ENCODE measurements around the gene CYP27B1.

The CYP27B1 gene

DNA sequence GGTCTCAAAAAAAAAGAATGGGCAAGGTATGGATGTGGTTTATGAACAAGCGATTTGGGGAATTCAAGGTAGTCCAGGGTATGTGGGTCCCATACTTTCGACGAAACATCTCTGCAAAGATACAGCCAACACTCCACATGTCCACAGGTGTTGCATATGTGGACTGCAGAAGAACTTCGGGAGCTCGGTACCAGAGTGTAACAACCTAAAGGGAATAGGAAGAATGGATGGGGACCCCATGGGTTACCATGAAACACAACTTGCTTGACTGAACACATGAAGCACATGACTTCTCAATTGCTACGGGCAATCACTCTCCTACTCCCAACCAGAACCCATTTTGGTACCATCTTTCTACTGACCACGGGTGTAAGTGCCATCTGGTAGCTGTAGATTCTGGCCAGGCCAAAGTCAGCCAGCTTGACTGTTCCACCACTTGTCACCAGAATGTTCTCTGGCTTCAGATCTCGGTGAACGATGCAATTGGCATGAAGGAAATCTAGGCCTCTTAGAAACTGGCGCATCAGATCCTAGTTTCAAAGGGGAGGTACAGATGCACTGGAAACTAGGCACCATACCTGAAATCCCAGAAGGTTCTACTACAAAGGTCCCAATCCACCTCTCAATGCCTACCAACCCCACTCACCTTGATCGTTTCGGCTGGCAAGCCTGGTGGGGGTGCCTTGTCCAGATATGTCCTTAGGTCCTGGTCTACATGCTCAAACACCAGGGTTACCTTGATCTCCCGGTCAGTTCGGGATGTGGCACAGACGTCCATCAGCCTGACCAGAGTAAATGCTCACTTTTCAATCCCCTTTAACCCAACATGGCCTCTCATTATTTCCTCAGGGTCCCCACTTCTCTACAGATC, 16.1 kb downstream of the CYP27B1 start:
- no peak for DNase-seq

DNA sequence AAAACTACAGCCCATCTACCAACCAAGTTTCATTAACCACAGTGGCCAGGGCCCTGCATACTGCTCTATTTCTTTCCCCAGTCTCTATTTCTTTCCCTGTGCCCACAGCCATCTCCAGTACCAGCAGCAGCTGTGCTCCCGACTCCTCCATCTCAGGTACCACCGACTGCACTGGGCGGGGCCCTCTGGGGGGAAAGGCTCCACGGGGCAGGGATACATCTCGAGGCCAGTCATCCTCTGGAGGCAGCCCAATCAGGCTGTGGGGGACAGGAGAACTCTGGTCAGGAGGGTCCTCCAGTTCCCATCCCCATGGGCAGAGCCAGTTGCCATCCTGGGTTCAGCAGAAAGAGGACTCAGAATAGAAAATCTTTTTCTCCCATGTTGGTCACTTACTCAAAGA, 17.8 kb downstream of the CYP27B1 start:
- no peak for DNase-seq

DNA sequence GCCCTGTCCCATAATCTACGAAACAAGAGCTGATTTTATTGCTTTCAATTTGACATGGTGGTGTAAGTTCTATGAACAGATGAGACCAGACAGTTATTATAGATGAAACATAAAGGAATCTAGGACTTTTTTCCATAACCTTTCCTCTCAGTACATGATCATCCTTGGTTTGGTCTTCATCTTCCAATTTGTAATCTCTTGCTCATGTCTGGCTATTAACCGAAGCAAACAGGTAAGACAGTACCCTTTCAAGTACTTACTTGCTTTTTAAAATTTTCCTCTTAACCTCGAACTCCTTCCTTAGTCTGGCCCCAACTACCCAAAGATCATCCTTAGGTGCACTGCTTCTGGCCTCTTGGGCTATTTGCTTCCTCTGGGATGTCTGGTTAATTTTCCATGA, 20.9 kb downstream of the CYP27B1 start:
- no peak for DNase-seq

DNA sequence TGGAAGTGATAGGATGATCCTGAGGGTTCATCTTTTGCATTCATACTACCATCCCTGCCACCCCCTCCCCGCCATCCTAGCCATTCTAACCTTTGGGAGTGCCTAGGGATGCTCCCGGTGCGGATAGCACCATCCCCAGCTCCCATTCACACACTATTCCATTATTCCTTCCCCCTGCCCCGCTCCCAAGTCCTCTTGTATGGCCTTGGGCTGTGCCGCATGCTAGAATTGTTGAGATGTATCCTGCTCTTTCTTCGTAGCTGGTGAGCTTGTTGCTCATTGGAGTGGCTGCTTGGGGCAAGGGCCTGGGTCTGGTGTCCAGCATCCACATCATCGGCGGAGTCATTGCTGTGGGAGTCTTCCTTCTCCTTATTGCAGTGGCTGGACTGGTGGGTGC, 21.4 kb downstream of the CYP27B1 start:
- no peak for DNase-seq

DNA sequence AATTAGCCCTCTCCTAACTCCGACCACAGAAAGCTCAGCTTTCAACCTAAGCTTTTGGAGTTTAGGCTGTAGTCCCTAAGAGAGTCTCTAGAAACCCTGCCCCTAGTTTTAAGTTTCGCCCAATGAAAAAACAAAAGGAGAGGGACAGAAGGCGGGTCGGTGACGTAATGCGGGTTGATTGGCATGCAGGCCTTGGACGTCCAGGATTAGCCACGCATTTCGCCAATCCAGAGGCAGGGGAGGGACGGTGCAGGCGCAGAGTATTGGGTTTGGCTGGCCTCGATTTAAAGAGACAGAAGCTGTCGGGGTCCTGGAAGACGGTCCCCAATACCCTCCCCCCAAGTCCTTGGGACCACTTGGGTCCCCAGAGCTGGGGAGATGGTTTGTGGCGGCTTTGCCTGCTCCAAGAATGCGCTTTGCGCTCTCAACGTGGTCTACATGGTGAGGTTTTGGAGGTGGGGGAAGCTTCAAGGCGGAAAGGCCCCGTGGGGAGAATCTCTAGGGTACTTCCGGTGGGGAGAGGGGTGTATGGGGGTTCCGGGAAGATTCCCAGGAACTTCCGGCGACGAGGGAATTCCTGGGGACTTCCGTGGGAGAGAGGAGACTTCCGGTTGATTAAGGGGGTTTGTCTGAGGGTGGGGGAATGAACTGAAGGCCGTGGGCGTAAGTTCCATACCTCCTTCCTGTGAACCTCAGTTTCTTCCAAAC, 21.9 kb downstream of the CYP27B1 start, which contains the start of gene TSPAN31:
Gene TSPAN31 (plus strand): TSS at position 263 of the 708 bp plus-strand sequence. CDS start 116 bp downstream, at position 379.
- DNase-seq, result peak; percentile 94

DNA sequence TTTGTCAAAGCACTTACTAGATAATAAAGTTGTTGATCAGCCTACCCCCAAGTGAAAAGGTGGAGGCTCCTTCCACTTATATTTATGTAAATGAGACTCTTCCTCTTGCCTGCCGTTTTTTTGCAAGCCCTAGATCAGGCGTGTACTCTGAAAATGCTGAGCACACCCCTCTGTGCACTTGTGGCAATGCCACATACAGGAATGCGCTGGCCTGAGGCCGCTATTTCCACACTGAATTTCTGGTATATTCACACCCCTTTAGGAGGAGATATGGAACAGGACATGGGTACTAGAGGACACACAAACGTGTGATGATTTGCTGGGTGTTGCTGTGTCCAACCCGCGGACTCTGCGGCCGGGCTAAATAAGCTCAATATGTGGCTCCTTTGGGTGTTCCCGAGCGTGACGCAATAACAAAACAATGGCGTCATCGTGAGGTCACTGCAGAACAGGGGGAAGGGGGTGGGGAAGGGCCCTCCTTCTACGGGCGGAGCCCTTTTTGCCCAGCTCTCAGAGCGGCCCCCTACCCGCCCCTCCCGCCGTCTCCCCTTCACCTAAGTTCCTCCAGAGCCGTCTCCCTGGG, 22.6 kb downstream of the CYP27B1 start:
- peak; percentile 70 for DNase-seq

DNA sequence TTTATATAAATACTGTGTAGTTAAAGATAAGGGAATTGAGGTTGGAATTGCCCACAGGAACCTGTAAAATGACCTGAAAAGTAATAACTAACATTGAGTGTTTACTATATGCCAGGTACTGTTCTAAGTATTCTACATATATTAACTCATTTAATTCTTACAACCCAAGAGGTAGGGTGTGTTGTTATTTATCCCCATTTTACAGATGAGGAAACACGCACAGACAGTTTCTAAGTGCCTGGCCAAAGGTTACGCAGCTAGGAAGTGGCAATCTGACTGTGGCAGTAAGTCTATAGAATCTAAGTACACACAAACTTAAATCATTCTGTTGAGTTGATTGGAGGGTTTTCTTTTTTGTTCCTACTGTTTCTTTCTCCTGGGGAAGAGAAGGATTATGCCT, 23.1 kb downstream of the CYP27B1 start:
- DNase-seq, result no peak

DNA sequence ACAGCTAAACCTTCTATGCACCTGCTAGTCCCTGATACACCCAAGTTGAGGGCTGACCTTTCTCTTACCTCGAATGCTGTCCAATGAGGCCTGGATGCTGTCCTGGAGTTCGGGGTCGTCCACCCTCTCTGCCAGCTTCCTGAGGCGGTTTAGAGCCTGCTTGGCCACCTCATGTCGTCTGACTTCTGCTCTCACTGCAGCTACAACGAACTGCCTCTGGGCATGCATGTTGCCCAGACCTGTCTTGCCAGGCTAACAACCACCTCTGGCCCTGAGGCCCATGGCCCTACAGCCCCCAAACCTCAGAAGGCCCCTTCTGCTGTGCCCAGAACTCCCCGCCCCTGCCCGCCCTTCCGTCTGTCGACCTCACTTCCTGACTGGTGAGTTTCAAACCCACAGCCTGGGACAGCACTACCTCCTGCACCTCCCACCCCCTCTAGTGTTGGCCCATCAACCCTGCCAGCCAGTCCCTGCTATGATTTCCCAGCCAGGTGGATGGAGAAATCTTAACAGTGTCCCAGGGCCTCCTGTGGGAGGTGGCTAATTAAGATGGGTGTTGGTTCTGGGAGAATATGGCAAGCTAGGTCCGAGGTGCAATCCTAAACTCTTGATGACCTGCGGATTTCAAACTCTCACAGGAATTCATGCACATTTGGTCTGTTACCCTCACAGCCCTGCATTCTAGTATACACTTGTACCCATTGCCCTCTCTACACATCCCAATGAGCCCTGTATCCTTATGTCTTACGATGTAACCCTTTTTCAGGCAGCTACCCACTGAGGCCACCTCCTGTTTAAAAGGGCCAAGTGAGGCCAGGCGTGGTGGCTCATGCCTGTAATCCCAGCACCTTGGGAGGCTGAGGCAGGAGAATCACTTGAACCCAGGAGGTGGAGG, 24.8 kb downstream of the CYP27B1 start:
- no peak for DNase-seq

DNA sequence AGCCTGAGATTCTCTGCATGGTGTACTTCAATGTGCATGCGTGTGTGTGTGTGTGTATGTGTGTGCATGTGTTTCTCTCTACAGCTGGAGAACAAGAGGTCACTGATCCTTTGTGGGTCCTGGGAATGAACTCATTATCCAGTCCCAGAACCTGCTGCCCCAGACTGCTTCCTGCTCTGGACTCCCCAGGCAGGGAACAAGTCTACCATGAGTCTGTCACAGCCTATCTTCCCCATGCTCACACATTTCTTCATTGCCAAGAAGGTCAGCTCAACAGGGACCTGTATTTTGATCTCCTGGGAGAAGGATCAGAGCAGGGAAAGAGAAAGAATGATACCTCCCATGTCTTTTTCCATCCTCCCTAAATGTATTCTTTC, 25.5 kb downstream of the CYP27B1 start:
- DNase-seq, result no peak

DNA sequence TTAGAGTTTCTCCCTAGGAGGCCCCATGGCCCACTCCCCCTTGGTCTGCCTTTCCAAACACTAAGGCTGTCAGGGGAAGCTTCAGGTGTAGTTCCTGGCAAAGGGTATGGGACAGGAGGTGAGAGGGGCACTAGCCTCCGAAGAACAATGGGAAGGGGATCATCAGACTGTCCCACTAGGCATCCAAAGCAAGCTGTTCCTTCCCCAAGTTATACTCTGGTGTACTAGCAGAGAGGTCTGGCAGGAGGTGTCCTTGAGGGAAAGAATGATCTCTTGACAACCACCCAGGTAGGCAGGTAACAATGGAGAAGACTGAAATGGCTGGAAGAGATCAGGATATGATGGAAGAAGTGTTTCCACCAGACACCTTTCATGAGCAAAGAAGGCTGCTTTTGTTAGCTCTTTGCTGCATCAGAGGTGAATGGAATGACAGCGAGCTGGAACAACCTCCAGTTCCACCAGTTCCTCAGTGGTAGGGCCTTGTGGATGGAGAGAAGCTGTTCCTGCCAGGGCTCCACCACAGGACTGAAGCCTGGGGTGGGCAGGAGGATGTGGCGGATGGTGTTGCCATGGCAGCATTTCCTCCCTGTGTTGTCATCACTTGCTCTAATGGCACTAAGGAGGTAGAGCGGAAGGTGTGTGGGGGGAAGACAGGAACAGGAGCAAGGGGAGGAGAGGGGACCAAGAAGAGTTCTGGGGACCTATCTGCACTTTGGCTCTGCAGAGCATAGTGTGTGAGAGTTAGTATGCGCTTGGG, 26.0 kb downstream of the CYP27B1 start:
- no peak for DNase-seq

DNA sequence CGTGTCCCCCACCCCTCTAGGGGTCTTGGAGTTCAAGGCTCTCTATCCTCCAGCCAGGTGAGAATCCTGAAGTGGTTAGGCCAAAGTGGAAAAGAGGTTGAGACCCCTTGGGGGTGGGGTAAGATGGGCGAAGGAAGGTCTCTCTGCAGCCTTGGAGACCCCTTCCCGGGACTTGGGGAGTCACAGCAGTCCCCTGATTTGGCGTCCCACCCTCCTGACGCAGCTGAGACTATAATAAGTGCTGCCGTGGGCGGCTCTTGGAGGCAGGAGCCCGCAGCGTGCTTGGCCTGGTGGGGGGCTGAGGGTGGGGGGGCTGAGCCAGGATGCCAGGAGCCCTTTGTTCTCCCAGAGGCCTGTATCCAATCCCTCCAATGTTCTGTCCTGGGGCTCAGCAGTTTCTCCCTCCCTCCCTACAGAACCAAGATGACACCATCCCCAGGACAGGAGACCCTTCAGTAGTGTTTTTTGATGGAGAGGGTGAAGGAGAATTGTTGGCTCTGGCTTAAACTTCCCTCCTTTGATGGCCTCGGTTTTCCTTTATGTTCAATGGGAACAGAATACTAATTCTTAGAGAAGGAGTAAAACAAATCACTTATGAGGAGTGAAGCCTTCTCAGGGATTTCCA, 26.9 kb downstream of the CYP27B1 start:
- no peak for DNase-seq

DNA sequence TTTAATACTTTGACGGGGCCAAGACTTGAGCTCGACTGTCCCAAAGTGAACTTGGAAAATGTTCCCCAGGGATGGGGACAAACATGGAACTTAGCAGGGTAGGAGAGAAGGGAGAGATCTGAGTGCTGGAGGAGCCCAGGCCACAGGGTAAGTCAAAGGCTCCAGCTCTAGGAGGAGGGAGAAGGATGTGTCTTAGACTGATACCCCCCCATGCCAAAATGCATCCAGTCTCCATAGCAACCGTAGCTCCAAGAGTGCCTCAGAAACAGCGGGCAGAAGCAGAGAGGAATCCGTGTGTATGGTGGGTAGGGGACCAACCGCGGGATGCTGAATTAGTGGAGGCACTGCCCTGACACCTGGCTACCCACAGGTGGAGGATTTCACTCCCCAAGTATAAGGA, 27.5 kb downstream of the CYP27B1 start:
- DNase-seq, result peak; percentile 26

DNA sequence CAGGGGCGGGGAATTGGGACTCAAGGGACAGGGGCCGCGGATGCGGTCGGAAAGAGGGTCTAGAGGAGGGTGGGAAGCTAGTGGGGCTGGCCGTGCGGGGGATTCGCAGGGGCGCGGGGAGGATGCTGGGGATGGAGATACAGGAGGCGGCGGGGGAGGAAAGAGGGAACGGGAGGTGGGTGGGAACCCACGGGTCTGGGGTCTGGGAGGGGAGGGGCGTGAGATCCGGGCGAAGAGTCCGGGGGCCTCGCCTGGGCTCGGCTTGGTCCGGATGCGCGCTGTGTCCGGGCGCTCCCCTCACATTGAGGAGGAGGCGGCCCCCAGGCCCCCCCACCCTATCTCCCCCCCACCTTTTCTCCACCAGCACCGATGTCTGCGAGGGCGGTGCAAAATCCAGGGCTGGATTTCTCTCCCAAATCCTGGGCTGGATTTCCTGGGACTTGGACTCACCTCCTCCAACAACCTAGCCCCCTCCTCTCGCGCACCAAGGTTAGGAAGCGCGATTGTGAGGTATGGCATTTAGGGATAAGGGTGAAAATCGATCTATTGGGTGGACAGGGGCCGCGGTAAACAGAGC, 28.1 kb downstream of the CYP27B1 start, which contains the start of gene AGAP2:
Gene AGAP2 (minus strand): TSS at position 82 of the 577 bp plus-strand sequence. CDS start 496 bp downstream, outside the sequence.
- peak; percentile 43 for DNase-seq

DNA sequence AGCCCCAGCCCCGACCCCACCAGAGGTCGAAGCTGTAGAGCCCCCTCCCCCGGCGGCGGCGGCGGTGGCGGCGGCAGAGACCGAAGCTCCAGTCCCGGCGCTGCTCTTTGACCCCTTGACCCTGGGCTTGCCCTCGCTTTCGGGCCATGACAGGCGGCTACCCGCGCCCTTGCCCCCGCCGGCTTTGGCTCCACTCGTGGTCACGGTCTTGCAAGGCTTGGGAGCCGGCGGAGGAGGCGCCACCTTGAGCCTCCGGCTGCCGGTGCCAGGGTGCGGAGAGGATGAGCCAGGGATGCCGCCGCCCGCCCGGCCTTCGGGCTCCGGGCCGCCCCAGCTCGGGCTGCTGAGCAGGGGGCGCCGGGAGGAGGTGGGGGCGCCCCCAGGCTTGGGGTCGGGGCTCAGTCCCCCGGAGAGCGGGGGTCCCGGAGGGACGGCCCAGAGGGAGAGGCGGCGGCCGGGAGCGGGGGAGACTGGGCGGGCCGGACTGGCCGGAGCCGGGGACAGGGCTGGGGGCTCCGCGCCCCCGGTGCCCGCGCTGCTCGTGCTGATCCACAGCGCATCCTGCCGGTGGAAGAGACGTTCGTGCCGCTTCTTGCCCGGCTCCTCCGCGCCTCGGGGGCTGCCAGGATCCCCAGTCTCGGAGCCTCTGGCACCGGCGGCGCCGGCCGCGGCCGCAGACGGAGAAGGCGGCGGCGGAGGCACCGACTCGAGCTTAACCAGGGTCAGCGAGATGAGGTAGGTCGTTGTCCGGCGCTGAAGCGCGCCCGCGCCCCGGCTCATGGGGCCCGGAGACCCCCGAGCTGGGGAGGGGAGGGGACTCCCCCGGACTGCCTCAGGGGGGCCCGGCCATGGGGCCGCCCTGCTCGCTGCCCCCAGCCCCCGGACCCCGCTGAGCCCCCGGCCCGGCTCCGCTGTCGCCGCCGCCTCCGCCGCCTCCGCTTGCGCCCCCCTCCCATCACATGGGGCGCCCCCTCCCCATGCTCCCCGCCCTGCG, 29.1 kb downstream of the CYP27B1 start:
- DNase-seq, result no peak

DNA sequence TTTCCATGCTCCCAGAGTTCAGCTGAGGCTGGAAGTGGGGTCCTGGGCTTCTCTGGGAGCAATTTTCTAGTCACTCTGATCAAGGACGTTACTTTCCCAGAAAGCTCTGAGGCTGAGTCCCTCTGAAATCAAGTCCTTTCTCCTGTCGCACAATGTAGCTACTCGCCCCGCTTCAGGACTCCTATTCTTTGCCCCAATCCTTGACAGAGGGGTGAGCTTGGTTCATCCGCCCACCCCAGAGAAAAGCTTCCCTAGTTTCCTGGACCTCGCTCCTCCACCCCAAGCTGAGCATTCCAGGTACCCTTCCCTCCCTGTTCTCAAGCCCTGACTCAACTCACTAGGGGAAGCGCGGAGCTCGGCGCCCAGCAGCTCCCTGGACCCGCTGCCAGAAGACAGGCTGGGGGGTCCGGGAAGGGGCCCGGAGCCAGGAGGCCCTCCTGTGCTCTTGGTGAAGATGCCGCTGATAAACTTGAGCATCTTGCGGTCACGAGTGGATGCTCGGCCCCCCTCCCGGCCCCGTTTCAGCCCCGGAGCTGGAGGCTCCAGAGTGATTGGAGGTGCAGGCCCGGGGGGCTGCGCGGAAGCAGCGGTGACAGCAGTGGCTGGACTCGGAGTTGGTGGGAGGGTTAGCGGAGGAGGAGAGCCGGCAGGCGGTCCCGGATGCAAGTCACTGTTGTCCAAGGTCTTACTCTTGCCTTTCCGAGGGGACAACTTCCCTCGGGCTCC, 30.0 kb downstream of the CYP27B1 start:
- DNase-seq, result no peak

DNA sequence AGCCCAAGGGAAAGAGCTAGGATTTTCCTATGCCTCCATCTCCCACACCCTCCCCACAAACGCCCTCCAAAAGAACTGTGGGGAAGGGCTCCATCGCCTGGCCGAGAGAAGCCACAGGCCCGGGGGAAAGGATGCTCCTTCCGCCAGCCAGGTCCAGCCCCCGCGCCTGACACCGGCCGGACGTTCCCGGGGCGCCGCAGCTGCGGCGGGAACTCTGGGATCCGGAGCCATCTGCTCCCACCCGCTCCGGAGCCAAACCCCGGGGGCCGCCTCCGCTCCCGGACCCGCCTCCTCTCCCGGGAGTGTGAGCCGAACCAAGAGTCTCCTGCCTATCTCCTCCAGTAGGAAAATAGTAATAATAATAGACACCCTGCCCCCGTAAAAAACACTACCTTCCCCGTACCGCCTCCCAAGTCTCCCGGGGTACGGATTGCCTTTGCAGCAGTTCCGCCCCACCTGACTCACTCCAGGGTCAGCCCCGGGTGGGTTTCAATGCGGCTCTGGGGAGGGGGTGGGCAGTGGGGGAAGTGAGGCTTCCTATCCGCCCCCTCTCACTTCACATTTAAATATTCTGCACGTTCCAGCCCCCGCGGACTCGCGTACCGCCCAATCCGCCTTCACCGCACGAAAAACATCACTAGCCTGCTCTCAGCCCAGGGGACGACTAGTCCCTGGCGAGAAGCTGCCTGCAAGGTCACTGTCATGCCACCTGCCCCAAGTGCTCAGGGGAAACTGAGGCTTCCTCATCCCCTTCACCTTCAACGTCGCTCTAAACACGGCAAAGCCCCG, 30.7 kb downstream of the CYP27B1 start:
- no peak for DNase-seq

DNA sequence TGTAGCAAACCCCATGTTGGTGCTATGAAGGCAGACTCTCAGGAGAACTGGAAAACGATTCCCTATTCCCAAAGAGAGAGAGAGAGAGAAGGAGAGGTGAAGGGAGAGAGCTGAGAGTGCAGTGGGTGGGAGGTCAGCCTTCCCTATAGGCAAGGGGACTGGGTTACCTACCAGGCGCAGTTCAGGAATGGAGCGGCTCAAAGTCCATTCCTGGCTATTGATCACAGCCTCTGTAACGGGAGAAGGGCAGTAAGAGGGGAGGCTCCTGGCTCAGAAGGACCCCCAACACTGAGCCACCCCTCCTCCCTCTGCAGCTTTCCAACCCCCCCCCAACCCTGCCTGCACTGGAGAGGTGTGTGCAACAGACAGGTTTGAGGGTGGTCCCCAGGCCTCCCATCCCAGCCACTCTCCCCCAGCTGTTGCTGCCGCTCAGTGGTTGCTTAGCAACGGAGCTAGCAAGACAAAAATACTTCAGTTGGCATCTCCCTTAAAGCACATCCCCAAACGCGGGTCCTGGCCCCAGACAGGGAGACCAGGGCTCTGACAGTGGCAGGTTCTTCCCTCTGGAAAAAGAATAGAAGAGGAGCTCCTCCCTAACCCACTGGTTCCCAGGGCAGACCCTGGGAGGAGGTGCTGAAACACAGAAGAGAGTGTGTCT, 31.6 kb downstream of the CYP27B1 start:
- DNase-seq, result peak; percentile 17

DNA sequence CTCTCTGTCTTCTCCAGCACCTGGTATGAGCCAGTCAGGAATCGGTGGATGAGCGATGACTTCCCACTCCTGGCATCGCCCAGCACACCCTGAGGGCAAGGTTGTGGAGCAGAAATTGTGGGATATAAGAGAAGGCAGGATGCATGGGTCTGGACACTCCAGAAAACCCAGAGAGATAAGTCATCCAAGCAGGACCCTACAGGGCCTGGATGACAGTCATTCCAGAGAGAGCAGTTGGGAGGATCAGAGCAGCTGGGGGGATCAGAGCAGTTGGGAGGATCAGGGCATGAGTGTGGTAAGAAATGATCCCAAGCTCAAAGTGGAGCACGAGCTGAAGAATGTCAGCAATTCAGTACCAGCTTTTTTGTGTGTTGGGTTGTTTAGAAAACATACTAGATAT, 32.3 kb downstream of the CYP27B1 start:
- DNase-seq, result no peak

Measured in DMS79 treated with DMSO at 0.1 percent for 48 hours (cell line).